ENCODE results near the gene MRPL48.

MRPL48 gene

DNA sequence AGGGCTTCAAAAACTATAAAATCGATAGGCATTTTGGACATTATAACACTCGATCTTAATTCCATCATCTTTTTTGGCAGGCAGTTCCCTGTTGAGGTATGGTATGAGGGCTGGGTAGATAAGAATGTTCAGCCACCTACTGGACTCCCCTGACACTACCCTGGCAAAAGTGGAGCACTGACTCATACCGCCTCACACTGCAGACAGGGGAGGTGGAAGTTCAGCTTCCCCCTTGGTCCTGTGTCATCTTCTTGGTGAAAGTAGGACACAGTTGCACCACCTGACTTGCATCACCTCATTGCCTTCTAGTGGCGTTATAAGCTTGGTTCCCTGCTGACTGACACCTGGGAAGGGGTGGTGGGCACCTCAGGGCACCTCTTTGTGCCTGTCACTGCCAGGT, 119.5 kb downstream of the MRPL48 start:
- DNase-seq = no peak

DNA sequence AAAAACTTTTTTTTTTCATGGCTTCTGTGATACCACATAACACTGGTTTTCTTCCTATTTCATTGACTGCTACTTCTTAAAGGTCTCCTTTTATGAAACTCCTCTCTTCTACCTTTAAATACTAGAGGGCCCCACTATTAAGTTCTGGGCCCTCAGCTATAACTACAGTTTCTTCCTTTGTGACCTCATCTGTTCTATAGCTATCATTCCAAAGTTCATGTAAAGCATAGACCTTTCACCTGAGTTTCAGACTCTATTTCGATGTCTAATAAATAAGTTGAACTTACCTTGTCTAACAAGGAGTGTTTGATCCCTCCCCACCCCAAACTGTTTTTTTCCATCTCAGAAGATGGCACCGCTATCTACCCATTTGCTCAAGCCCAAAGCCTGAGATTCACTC, 124.4 kb downstream of the MRPL48 start:
- DNase-seq = no peak

DNA sequence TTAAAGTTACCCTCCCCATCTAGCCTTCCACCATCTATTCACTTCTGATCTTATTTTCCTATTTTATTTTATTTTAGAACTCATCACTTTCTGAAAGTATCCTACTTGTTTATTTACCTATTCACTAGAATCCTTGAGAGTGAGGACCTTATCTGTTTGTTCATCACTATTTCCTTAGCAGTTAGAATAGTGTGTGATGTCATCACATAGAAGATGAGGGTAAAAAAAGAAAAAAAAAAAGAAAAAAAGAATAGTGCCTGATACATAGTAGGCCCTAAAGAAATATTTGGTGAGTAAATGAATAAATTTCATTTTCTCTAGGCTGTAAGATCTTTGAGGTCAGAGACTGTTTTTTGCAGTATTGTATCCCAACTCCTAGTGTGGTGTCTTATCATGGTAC, 125.8 kb downstream of the MRPL48 start:
- no peak for DNase-seq

DNA sequence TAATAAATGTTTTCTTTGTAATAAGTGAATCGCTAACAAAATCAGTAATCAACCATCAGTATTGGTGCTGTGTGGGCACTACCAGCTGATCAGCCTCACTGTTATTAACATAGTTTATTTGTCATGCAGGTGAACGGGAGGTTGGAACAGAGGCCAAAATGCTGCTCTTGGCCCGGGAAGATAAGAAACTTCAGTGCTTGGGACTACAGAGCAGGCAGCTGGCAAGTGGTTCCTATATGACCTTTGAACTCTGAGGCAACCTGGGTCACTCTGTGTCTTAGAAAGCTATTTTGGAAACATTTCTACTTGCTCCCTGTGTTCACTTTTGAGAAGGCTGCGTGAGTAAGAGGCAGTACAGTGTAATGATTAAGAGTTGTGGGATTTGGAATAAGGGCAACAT, 126.6 kb downstream of the MRPL48 start:
- DNase-seq = no peak
